Vein endothelial cell (primary cell): ENCODE data around the gene SOX3. TPM values are rescaled to one million over a fixed set of nuclear protein-coding genes. Genes with fewer than 3 reads are reported as not detected.

Source experiments
- total RNA-seq: library from RNA; depleted of rRNA; stranded (reverse); fragments of >200 nt; gene quantifications from 2 replicates; pipeline ENCODE4 v1.2.3, GENCODE V29; 2012

SOX3 gene
- not detected in 2 replicates for total RNA-seq

DNA sequence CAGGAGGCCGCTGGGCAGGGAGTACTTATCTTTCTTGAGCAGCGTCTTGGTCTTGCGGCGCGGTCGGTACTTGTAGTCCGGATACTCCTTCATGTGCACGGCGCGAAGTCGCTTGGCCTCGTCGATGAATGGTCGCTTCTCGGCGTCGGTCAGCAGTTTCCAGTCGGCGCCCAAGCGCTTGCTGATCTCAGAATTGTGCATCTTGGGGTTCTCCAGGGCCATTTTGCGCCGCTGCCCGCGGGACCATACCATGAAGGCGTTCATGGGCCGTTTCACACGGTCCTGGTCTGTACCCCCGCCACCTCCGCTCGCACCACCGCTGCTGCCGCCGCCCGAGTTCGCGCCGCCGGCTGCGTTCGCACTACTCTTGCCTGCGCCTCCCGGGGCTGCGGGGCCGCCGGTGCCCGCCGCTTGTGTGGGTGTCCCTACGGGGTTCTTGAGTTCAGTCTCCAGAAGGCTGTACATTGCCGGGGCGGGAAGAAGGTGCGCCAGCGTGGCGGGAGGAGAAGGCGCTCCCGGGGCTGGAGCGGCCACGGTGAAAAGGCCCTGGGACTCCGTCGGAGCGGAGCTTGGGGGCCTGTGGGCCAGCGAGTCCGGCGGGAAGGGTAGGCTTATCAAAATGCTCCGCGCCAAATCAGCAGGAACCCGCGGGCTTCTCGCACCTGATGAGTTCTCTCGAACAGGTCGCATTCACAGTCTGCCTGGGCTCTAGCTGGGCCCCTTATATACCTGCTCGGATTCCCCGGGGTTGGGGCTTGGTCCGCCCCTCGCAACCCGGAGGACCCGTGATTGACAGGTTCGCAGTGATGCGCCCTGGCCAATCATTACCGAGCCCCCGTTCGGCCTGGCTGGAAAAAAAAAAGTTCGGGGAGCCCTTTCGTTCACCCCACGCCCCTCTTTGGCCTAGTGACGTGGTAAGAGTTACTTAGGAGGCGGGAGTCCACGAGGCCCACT lies at the start of gene SOX3:
Gene SOX3 (minus strand): TSS at position 699 of the 954 bp plus-strand sequence. CDS start 9 bp downstream, at position 690.

Other genes with a start within 250 kb of the SOX3 start
- under 0.01 and 0.86 TPM in 2 replicates for gene LINC00632, start 204.7 kb upstream of the SOX3 start, total RNA-seq